Fibroblast of lung (primary cell): ENCODE results near the gene PLVAP. TPM values are rescaled to one million over a fixed set of nuclear protein-coding genes. Genes with fewer than 3 reads are reported as not detected.

ENCODE experiments used
- DNase-seq, 2 donors: peaks; one replicate each; pipeline versions ENCODE4 v3.0.0 to v3.0.0-alpha.2; 2010; ENCODE audit warnings: low read depth in 2 of 2
- H2AFZ ChIP-seq: 2 replicates; pipeline ENCODE4 v1.5.1; 2012; ENCODE audit warnings: low read length, control low read depth, inconsistent platforms
- H3K27ac ChIP-seq: 2 replicates; pipeline ENCODE4 v1.5.1; 2011; ENCODE audit warnings: low read length, control low read depth; ENCODE audit not compliant: insufficient read depth
- H3K27me3 ChIP-seq: 2 replicates; pipeline ENCODE4 v1.5.1; 2011; ENCODE audit warnings: mild to moderate bottlenecking, low read length; ENCODE audit not compliant: control insufficient read depth, insufficient read depth
- H3K36me3 ChIP-seq: 2 replicates; pipeline ENCODE4 v1.5.1; 2011; ENCODE audit warnings: low read length; ENCODE audit not compliant: control insufficient read depth, insufficient read depth
- H3K4me1 ChIP-seq: 2 replicates; pipeline ENCODE4 v1.5.1; 2011; ENCODE audit warnings: low read length; ENCODE audit not compliant: control insufficient read depth, insufficient read depth; ENCODE audit errors: extremely low read depth
- H3K4me2 ChIP-seq: 2 replicates; pipeline ENCODE4 v1.5.1; 2011; ENCODE audit warnings: low read length, control low read depth; ENCODE audit not compliant: insufficient read depth; ENCODE audit errors: extremely low read depth
- H3K4me3 ChIP-seq, 4 experiments: fragments of 200-600 bp in 1 of 4; sonication (generic) in 1 of 4; replicated peaks in 1 of 4; 2 replicates each; pipeline ENCODE4 v1.5.1; 2011 to 2016; ENCODE audit warnings: low read length in 4 of 4, low read depth in 3 of 4, mild to moderate bottlenecking in 3 of 4, control low read depth in 2 of 4, inconsistent platforms in 1 of 4, mixed read lengths in 1 of 4; ENCODE audit not compliant: insufficient read depth in 1 of 4; ENCODE audit errors: control extremely low read depth in 1 of 4
- H3K79me2 ChIP-seq: 2 replicates; pipeline ENCODE4 v1.5.1; 2012; ENCODE audit warnings: mild to moderate bottlenecking, low read length, inconsistent platforms; ENCODE audit not compliant: control insufficient read depth, insufficient read depth
- H3K9ac ChIP-seq: 2 replicates; pipeline ENCODE4 v1.5.1; 2011; ENCODE audit warnings: mild to moderate bottlenecking, low read length, control low read depth; ENCODE audit not compliant: insufficient read depth
- H3K9me3 ChIP-seq: 2 replicates; pipeline ENCODE4 v1.5.1; 2012; ENCODE audit warnings: low read depth, low read length; ENCODE audit not compliant: control insufficient read depth, insufficient read depth
- H4K20me1 ChIP-seq: 2 replicates; pipeline ENCODE4 v1.5.1; 2011; ENCODE audit warnings: low read length; ENCODE audit not compliant: control insufficient read depth, insufficient read depth; ENCODE audit errors: extremely low read depth
- EZH2 ChIP-seq: IDR thresholded peaks from 2 replicates; pipeline ENCODE4 v1.5.1; 2012; ENCODE audit warnings: low read length, control low read depth, mild to moderate bottlenecking; ENCODE audit errors: missing control alignments
- polyA minus RNA-seq: library from RNA; depleted of rRNA, polyadenylated mRNA; stranded (reverse); fragments of >200 nt; gene quantifications from 2 replicates; pipeline ENCODE4 v1.2.3, GENCODE V29; 2011; ENCODE audit warnings: low replicate concordance
- polyA plus RNA-seq, 2 donors: library from polyadenylated mRNA; depleted of rRNA in 1 of 2; stranded (reverse) in 1 of 2; unstranded in 1 of 2; fragments of >200 nt; gene quantifications; 2 replicates each; pipeline ENCODE4 v1.2.1, GENCODE V29; 2011 to 2012; ENCODE audit warnings: missing spikeins in 1 of 2
- total RNA-seq: library from RNA; depleted of rRNA; stranded (reverse); fragments of >200 nt; gene quantifications from 2 replicates; pipeline ENCODE4 v1.2.1, GENCODE V29; 2014
- TF ChIP-seq, protein P1 (sequence below), 2 donors: IDR thresholded peaks in 1 of 2; conservative IDR thresholded peaks in 1 of 2; 1 replicate in 1 of 2; 2 replicates in 1 of 2; pipeline ENCODE4 v1.5.1; 2011 to 2012; ENCODE audit warnings: low read length in 2 of 2, control low read depth in 1 of 2, inconsistent platforms in 1 of 2, low read depth in 1 of 2, mild to moderate bottlenecking in 1 of 2

PLVAP gene, protein sequence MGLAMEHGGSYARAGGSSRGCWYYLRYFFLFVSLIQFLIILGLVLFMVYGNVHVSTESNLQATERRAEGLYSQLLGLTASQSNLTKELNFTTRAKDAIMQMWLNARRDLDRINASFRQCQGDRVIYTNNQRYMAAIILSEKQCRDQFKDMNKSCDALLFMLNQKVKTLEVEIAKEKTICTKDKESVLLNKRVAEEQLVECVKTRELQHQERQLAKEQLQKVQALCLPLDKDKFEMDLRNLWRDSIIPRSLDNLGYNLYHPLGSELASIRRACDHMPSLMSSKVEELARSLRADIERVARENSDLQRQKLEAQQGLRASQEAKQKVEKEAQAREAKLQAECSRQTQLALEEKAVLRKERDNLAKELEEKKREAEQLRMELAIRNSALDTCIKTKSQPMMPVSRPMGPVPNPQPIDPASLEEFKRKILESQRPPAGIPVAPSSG
- not detected in 2 replicates for total RNA-seq
- polyA plus RNA-seq = not detected in 2 replicates
- not detected in 2 replicates for polyA plus RNA-seq (2012)
- not detected in 2 replicates for polyA minus RNA-seq

DNA sequence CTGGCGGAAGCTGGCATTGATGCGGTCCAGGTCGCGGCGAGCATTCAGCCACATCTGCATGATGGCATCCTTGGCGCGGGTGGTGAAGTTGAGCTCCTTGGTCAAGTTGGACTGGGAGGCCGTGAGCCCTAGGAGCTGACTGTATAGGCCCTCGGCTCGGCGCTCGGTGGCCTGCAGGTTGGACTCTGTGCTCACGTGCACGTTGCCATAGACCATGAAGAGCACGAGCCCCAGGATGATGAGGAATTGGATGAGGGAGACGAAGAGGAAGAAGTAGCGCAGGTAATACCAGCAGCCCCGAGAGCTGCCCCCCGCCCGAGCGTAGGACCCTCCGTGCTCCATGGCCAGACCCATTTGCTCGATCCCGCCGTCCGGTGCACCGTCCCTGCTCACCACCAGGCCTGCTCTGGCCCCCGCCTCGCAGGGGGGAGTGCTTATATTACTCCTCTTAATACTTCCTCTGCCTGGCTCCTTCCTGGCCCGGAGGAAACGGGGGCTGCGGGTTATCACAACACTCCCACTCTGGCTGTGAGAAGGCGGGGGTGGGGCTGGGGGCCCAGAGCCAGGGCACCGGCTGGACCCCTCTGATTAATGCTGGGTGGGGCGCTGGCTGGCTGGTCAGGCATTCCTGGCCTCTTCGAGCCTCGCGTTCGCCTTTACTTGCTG lies at the start of gene PLVAP:
Gene PLVAP, minus strand, starts transcription at position 408 of the 666 bp plus-strand sequence. Its CDS starts 54 bp downstream, at position 354.
- Histone ChIP-seq H3K9ac (no peak within 1 kb of the TSS), H4K20me1 (no peaks in the 10 kb centered on the region), H3K4me2 (no peak within 1 kb of the TSS), H3K36me3 (no peaks in the 10 kb centered on the region), H3K79me2 (no peaks in the 10 kb centered on the region), H3K9me3 (no peaks in the 10 kb centered on the region), H2AFZ (no peak within 1 kb of the TSS), H3K27ac (no peak within 1 kb of the TSS), H3K27me3 (no peaks in the 10 kb centered on the region), H3K4me3 (no peak within 1 kb of the TSS), H3K4me1 (no peaks in the 10 kb centered on the region)
- TF ChIP-seq EZH2 = no peak
- TF ChIP-seq, protein P1, sequence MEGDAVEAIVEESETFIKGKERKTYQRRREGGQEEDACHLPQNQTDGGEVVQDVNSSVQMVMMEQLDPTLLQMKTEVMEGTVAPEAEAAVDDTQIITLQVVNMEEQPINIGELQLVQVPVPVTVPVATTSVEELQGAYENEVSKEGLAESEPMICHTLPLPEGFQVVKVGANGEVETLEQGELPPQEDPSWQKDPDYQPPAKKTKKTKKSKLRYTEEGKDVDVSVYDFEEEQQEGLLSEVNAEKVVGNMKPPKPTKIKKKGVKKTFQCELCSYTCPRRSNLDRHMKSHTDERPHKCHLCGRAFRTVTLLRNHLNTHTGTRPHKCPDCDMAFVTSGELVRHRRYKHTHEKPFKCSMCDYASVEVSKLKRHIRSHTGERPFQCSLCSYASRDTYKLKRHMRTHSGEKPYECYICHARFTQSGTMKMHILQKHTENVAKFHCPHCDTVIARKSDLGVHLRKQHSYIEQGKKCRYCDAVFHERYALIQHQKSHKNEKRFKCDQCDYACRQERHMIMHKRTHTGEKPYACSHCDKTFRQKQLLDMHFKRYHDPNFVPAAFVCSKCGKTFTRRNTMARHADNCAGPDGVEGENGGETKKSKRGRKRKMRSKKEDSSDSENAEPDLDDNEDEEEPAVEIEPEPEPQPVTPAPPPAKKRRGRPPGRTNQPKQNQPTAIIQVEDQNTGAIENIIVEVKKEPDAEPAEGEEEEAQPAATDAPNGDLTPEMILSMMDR (conservative IDR thresholded peaks at IDR 0.05 in 1 of 2, IDR thresholded peaks at IDR 0.05 in 1 of 2; ENCODE audit: low read depth in 1 of 2, low read length in 2 of 2) = no peak
- DNase-seq = no peak

DNA sequence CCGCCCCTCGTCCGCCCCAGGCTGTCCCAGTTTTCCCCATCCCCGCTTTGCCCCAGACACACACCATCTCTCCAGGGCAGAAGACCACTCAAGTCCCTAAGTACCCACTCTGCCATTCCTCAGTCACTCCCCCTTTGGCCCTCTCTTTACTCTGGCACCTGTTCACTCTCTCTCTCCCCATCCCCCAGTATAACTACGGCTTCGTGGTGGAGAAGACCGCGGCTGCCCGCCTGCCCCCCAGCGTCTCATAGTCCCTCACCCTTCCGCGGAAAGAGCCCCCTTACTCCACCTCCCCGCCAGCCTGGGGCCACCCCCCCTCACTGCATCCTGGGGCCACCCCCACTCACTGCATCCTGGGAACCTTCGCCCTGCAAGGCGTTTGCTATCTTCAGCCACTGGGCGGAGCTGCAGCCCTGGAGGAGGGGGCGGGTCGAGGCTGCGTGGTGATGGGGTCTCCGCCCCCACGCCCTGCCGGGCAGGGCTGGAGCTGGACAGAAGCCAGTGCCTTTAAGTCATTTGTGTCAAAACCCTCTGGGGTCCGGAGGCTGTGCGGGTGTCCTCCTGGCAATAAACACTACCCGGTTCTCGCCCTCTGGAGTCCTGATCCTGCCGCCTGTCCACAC lies 47.7 kb upstream of the PLVAP start:
- Histone ChIP-seq H2AFZ (no peak overlapping the region), H4K20me1 (no peaks in the 10 kb centered on the region), H3K27ac (no peak overlapping the region), H3K36me3 (peaks cover 1% of the 10 kb centered on the region), H3K9ac (no peak overlapping the region), H3K79me2 (no peaks in the 10 kb centered on the region), H3K27me3 (no peaks in the 10 kb centered on the region), H3K4me1 (no peaks in the 10 kb centered on the region), H3K4me3 (no peak overlapping the region), H3K9me3 (no peaks in the 10 kb centered on the region), H3K4me2 (no peak overlapping the region)
- peak in 1 of 2 donors; percentile 36 for DNase-seq
- TF ChIP-seq, protein P1 (conservative IDR thresholded peaks at IDR 0.05 in 1 of 2, IDR thresholded peaks at IDR 0.05 in 1 of 2; ENCODE audit: low read depth in 1 of 2, low read length in 2 of 2) = peak; percentile 24 to 52
- TF ChIP-seq EZH2 = no peak
